Stimulated activated CD4-positive, alpha-beta T cell treated with anti-CD3 and anti-CD28 coated beads, Interleukin-1b, Interleukin-23, amount 100 ng/mL, for 1 hour (primary cell): ENCODE results near the gene PRKAG1.

Experiments used
- DNase-seq, 2 donors: peaks; one replicate each; pipeline ENCODE4 v3.0.0-alpha.2; 2020; ENCODE audit warnings: low read depth in 2 of 2

The PRKAG1 gene

DNA sequence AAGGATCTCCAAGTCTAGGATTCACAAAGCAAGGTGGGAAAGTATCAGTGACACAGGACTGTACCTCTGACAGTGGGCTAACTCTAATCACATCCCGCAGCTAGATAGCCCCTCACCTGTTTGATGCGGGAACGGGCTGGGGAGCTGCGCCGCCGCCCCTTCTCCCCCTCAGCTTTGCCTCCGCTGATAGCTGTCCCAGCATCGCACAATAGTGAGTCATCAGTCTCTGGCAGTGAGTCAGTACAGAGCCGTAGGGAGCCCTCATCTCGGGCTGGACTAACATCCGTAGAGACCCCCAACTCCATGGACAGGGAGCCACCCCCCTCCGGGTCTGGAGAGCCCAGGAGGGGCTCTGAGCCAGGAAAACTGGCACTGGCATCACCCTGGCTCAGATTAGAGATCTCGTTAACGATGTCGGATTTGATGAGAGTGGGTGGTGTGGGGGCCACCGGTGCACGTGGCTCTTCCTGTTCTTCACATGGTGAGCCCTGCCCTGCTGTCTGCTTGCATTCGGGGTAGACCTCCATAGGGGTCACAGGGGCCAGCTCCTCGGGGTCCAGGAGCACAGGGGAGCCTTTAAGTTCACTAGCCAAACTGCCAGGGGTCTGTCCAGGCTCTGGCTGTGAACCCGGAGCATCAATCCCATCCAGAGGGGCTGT, 31.1 kb upstream of the PRKAG1 start:
- DNase-seq, result no peak

DNA sequence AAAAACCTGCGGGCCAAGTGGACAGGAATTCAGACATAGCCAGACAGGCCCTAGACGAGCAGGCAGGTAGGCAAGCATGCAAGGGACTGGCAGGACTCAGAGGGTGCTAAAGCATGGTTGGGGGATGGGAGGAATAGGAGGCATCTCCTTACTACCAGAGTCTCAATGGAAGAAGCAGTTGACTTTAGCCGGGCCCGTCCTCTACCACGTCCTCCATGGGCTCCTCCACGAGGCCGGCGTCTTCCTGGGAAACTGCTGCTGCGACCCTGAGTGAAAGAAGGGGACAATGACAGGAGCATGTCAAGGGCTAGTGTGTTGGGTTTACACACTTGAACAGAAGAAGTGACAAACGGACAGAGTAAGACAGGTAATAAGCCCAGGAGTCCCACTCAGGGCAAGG, 30.4 kb upstream of the PRKAG1 start:
- DNase-seq, result no peak

- DNase-seq, result no peak
These were observed 27.7 kb upstream of the PRKAG1 start for GRCh38 chr12:49046129-49046895.

DNA sequence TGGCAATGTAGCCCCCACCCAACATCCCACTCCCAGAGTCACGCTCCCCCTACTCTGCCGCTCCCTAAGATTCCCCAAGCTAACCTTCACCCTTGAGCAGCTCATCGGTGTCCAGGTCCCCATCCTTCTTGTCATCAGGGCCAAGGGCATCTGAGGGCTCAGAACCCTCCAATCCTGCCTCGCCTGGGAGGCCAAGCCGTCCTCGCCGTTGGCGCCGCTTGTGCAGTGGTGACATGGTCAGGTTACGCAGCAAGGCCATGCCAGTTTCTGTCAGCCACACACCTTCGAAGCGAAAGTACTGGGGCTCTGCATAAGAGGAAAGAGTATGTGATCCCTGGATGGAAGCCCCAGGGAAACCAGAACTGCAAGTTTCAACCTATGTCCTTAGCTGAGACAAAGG, 26.1 kb upstream of the PRKAG1 start:
- no peak for DNase-seq

GRCh38 chr12:49043856-49044258, 25.3 kb upstream of the PRKAG1 start:
- peak; percentile 57 to 61 for DNase-seq

DNA sequence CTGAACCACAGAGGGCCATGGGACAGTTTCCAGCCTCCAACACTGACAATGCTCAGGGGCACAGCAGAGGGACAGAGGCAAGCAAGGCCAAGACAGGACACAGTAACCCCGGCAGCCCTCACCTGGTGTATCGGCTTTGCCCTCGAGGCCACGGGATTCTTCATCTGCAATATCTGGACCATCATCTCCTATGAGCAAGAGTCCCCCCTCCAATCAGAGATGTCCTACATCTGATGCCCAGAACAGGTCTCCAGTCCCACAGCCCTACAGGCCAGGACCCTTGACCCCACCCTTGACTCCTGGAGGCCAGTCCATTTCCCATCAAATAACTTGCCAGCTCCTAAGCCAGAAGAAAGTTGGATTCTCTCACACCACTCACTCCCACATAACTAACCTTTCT, 24.7 kb upstream of the PRKAG1 start:
- DNase-seq, result no peak

- DNase-seq, result no peak
These were observed 23.4 kb upstream of the PRKAG1 start for GRCh38 chr12:49041881-49042484.

DNA sequence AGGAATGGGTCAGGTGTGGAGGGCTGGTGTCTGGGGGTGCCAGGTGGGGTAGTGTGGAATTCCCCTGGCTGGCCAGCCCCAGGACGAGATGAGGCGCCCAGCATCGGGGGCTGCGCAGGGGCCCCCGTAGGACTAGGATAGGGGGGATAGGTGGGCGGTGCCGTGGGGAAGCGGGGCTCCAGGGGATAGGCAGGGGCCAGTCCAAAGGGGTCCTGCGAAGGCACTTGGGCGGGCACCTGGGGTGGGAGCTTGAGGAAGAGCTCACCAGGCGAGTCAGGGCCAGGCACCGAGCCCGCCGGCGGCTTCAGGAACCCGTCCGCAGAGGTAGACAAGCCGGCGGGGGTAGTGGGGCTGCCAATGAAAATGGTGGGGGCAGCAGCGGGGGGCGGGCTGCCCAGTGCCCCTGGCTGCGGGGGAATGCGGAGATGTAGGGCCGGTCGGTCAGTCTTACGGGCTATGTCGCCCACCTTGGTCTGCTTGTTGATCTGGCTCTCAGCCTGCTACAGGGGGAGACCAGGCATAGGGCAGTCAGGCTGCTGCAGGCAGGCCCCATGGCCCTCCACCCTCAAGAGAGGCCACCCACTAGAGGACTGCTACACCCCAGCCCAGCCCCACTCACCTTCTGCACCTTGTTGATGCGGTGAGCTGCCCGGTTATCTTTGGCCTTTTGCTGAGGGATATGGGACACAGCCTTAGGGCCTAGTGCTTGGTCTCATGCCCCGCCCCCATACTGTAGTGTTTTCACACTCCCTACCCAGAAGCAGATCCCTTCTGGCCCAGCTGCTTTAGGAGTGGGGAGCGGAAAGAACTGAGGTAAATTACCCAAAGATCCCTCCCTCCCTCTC, 22.7 kb upstream of the PRKAG1 start:
- DNase-seq, result no peak

- no peak for DNase-seq
These were observed 21.8 kb upstream of the PRKAG1 start for GRCh38 chr12:49040364-49040855.

DNA sequence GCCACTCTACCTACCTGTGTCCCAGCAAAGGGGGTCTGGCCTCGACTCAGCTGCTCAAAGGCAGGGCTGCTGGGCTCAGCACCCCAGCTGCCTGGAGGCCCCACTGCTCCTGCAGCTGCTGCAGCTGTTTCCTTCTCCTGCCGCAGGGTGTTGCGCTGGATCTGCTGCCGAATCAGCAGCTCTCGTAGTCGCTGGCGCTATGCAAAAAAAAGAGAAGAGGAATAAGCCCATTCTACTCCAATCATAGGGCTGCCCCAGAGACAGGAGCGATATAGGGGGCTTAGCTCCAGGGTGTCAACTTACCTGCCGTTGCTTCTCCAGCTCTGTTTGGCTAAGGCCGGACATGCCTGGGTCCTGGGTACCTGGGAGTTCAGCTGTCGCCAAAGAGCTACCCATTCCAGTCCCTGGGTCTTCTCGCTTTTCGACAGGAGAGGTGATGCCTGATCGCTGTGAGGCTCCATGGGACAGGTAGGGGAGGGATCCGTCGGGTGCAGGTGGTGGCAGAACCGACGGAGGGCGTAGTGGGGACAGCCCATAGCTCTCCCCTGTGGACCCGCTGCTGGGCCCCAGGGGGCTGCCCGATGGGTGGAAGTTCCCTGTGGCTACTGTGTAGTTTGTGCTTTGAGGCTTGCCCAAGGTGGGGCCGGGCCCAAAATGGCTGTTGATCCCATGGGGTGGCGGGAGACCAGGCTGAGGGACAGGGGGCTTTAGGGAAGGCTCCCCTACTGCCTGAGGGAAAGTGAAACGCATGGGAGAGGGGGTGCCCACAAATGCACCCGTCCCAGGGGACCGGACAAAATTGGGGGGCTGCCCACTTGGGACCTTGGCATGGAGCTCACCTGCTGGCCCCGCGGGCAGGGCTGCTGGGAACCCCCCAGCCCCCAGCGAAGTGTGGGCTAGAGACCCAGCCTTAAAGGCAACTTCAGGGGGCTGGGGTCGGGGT, 21.1 kb upstream of the PRKAG1 start:
- no peak for DNase-seq

GRCh38 chr12:49038291-49038955, 19.8 kb upstream of the PRKAG1 start:
- no peak for DNase-seq

DNA sequence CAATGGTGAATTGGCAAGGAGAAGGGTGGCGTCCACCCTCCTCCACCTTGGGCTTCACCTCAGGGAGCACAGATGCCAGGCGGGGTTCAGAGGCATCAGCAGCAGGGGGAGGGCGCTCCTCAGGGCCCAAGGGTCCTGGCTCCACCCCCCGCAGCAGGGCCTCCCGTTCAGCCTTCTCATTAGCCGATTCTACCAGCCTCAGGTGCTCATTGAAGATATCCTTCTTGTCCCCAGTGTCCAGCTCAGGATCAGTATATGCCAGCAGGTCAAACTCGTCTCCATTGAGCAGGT, 19.3 kb upstream of the PRKAG1 start:
- DNase-seq, result no peak

DNA sequence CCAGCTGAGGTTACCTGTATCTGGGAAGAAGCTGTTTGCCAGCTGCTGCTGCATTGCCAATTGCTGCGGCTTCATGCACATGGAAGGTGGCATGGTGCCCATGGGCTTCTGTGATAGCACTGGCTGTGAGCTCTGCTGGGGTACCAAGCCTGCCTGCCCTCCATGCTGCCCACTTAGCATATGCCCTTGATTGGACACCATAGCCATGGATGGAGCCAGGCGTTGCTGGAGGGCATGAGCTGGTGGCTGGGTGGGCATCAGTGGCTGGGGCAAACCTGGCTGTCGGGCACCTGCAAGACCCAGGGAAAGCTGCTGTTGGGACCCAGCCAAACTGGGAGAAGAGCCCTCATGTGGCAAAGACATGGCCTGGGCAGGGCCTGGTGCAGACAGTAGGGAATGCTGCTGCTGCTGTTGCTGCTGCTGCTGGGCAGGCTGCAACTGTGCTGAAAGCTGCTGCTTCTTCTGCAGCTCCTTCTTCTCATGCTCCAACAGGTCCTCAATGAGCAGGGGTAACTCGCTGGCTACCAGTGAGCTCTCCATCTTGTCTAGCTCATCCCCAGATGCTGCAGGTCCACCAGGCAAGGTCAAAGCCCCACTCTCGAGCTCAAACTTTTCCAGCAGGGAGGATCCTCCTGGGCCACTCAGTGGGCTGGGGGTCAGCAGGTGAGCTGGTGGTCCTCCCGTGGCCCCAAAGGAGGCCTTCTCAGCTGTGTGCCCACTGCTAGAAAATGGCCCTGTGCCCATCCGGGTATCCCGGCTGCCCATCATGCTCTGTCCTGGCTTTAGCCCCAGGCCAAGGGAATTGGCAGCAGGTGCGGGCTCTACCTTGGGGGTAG, 18.8 kb upstream of the PRKAG1 start:
- no peak for DNase-seq

DNA sequence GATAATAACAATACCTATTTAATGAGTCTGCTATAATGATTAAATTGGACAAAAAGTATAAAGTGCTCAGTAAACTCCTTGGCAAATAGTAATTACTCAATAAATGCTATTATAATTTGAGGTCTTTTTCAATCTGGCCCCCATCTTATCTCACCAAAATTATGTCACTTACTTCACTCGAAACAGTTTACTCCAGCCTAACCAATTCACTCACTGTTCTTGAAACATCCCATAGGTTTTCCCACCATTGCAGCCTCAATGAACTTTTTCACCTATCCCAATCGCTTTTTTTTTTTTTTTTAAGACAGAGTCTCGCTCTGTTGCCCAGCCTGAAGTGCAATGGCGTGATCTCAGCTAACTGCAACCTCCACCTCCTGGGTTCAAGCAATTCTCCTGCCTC, 17.5 kb upstream of the PRKAG1 start:
- DNase-seq, result no peak

DNA sequence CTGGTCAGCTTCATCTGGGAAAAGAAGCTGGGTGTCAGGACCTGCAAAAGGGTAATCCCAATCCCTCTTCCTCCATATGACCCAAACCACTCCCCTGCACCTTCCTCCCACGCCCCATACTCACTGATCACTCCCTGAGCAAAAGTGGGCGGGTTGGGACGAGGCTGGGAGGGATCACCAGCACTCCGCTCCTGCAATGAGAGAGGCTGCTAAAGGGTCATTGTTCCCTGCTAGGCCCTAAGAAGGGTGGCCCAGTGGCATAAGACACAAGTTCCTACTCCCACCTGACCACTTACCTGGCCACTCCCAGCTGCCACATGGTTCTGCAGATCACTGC, 15.7 kb upstream of the PRKAG1 start:
- DNase-seq, result no peak

GRCh38 chr12:49033611-49034285, 15.2 kb upstream of the PRKAG1 start:
- DNase-seq, result no peak

- DNase-seq, result no peak
These were observed 14.3 kb upstream of the PRKAG1 start for GRCh38 chr12:49032679-49033447.

DNA sequence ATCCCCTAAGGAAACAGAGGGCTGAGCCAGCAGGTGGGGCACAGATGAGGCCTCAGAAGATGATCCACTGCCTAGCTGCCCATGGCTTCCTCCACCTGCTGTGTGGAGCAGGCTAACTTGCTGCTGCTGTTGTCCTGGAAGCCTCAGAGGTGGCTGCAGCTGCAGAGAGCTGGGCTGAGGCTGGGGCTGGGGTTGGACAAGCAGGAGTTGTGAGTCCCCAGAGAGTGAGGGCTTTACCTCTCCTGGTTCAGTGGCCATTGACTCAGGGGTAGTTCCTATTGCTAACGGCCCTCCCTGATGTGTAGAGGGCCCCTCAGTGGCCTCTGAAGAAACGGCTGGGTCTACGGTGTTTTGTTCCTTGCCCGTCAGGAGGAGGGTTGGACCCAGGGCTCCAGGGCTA, 13.7 kb upstream of the PRKAG1 start:
- no peak for DNase-seq
